ENCODE data around the gene HPD. TPM values are rescaled to one million over a fixed set of nuclear protein-coding genes. Genes with fewer than 3 reads are reported as not detected.
A peak's percentile ranks its signal among the peaks of the same experiment; 100 is the strongest.

HPD gene
- total and polyA plus RNA-seq, 5 donors from 2014 or later = not detected

- no peak overlapping the region for H3K4me3 Mint-ChIP-seq
- H3K36me3 ChIP-seq (ENCODE audit: control insufficient read depth, insufficient read depth, low read length) = peaks cover 57% of the 10 kb centered on the region
Observed at GRCh38 chr12:121830588-121831265, 27.9 kb downstream of the HPD start.

GRCh38 chr12:121830134-121830533 is 28.5 kb downstream of the HPD start:
- Histone ChIP-seq H3K27ac (ENCODE audit: insufficient read depth, low read length, poor library complexity, severe bottlenecking) (no peak overlapping the region), H3K4me3 (ENCODE audit: low read depth, low read length) (no peak overlapping the region), H3K4me1 (ENCODE audit: control insufficient read depth, insufficient read depth, low read length, poor library complexity, severe bottlenecking) (no peaks in the 10 kb centered on the region), H3K36me3 (ENCODE audit: control insufficient read depth, insufficient read depth, low read length) (peaks cover 60% of the 10 kb centered on the region), H3K9me3 (ENCODE audit: control insufficient read depth in 2 of 2, low read length in 2 of 2) (no peaks in the 10 kb centered on the region), H3K27me3 (ENCODE audit: control insufficient read depth, insufficient read depth, low read length) (no peaks in the 10 kb centered on the region)
- Mint-ChIP-seq H3K4me3 (no peak overlapping the region), H3K27ac (peak overlapping the region in 1 of 3 donors; percentile 78), H3K4me1 (peaks cover 4 to 19% (median 10%) of the 10 kb centered on the region in 4 donors), H3K36me3 (peaks cover 36% of the 10 kb centered on the region), H3K9me3 (peaks cover 0 to 2% (median 0%) of the 10 kb centered on the region in 7 donors), H3K27me3 (no peaks in the 10 kb centered on the region)
- ATAC-seq (ENCODE audit: low read depth in 2 of 2) (no peak), DNase-seq (no peak)

More at GRCh38 chr12:121830588-121831265, 27.9 kb downstream of the HPD start:
- Histone ChIP-seq H3K27me3 (ENCODE audit: control insufficient read depth, insufficient read depth, low read length) (no peaks in the 10 kb centered on the region), H3K4me3 (ENCODE audit: low read depth, low read length) (no peak overlapping the region), H3K9me3 (ENCODE audit: control insufficient read depth in 2 of 2, low read length in 2 of 2) (no peaks in the 10 kb centered on the region), H3K4me1 (ENCODE audit: control insufficient read depth, insufficient read depth, low read length, poor library complexity, severe bottlenecking) (no peaks in the 10 kb centered on the region), H3K27ac (ENCODE audit: insufficient read depth, low read length, poor library complexity, severe bottlenecking) (no peak overlapping the region)
- Mint-ChIP-seq H3K36me3 (peaks cover 36% of the 10 kb centered on the region), H3K9me3 (peaks cover 0 to 2% (median 0%) of the 10 kb centered on the region in 7 donors), H3K4me1 (peaks cover 4 to 18% (median 10%) of the 10 kb centered on the region in 4 donors), H3K27me3 (no peaks in the 10 kb centered on the region), H3K27ac (peak overlapping the region in 1 of 3 donors; percentile 78)
- DNase-seq (no peak), ATAC-seq (ENCODE audit: low read depth in 2 of 2) (no peak)

- Mint-ChIP-seq H3K4me1 (peaks cover 4 to 22% (median 10%) of the 10 kb centered on the region in 4 donors), H3K27me3 (no peaks in the 10 kb centered on the region), H3K9me3 (peaks cover 0 to 3% (median 0%) of the 10 kb centered on the region in 7 donors), H3K27ac (peak overlapping the region in 2 of 3 donors; percentile 20 to 36), H3K36me3 (peaks cover 36% of the 10 kb centered on the region), H3K4me3 (no peak overlapping the region)
- DNase-seq (no peak), ATAC-seq (ENCODE audit: low read depth in 2 of 2) (no peak)
- Histone ChIP-seq H3K9me3 (ENCODE audit: control insufficient read depth in 2 of 2, low read length in 2 of 2) (no peaks in the 10 kb centered on the region), H3K4me3 (ENCODE audit: low read depth, low read length) (no peak overlapping the region), H3K4me1 (ENCODE audit: control insufficient read depth, insufficient read depth, low read length, poor library complexity, severe bottlenecking) (no peaks in the 10 kb centered on the region), H3K36me3 (ENCODE audit: control insufficient read depth, insufficient read depth, low read length) (peaks cover 65% of the 10 kb centered on the region), H3K27me3 (ENCODE audit: control insufficient read depth, insufficient read depth, low read length) (no peaks in the 10 kb centered on the region), H3K27ac (ENCODE audit: insufficient read depth, low read length, poor library complexity, severe bottlenecking) (no peak overlapping the region)
Observed at GRCh38 chr12:121829250-121829918, 29.3 kb downstream of the HPD start.

GRCh38 chr12:121828826-121829225 is 29.8 kb downstream of the HPD start:
- Histone ChIP-seq H3K27me3 (ENCODE audit: control insufficient read depth, insufficient read depth, low read length) (no peaks in the 10 kb centered on the region), H3K36me3 (ENCODE audit: control insufficient read depth, insufficient read depth, low read length) (peaks cover 70% of the 10 kb centered on the region), H3K4me3 (ENCODE audit: low read depth, low read length) (no peak overlapping the region), H3K9me3 (ENCODE audit: control insufficient read depth in 2 of 2, low read length in 2 of 2) (no peaks in the 10 kb centered on the region), H3K4me1 (ENCODE audit: control insufficient read depth, insufficient read depth, low read length, poor library complexity, severe bottlenecking) (no peaks in the 10 kb centered on the region), H3K27ac (ENCODE audit: insufficient read depth, low read length, poor library complexity, severe bottlenecking) (no peak overlapping the region)
- Mint-ChIP-seq H3K9me3 (peaks cover 0 to 3% (median 0%) of the 10 kb centered on the region in 7 donors), H3K4me3 (peak overlapping the region in 1 of 4 donors; percentile 32), H3K27me3 (no peaks in the 10 kb centered on the region), H3K4me1 (peaks cover 4 to 22% (median 8%) of the 10 kb centered on the region in 4 donors), H3K36me3 (peaks cover 36% of the 10 kb centered on the region), H3K27ac (peak overlapping the region in 1 of 3 donors; percentile 36)
- DNase-seq = no peak
- no peak for ATAC-seq (ENCODE audit: low read depth in 2 of 2)

- peaks cover 38% of the 10 kb centered on the region for H3K36me3 Mint-ChIP-seq
- ATAC-seq (ENCODE audit: low read depth in 2 of 2) (no peak), DNase-seq (no peak)
- peak overlapping the region in 1 of 4 donors; percentile 32 for H3K4me3 Mint-ChIP-seq
- peaks cover 75% of the 10 kb centered on the region for H3K36me3 ChIP-seq (ENCODE audit: control insufficient read depth, insufficient read depth, low read length)
- H3K4me3 ChIP-seq (ENCODE audit: low read depth, low read length) = no peak overlapping the region
- no peaks in the 10 kb centered on the region for H3K9me3 ChIP-seq (ENCODE audit: control insufficient read depth in 2 of 2, low read length in 2 of 2)
- H3K9me3 Mint-ChIP-seq = peaks cover 0 to 3% (median 0%) of the 10 kb centered on the region in 7 donors
- no peaks in the 10 kb centered on the region for H3K27me3 Mint-ChIP-seq
- H3K27ac Mint-ChIP-seq = peak overlapping the region in 1 of 3 donors; percentile 36
- H3K27ac ChIP-seq (ENCODE audit: insufficient read depth, low read length, poor library complexity, severe bottlenecking) = no peak overlapping the region
- H3K4me1 ChIP-seq (ENCODE audit: control insufficient read depth, insufficient read depth, low read length, poor library complexity, severe bottlenecking) = no peaks in the 10 kb centered on the region
- H3K27me3 ChIP-seq (ENCODE audit: control insufficient read depth, insufficient read depth, low read length) = no peaks in the 10 kb centered on the region
- peaks cover 4 to 22% (median 8%) of the 10 kb centered on the region in 4 donors for H3K4me1 Mint-ChIP-seq
Observed at GRCh38 chr12:121828306-121828705, 30.4 kb downstream of the HPD start.

- Histone ChIP-seq H3K9me3 (ENCODE audit: control insufficient read depth in 2 of 2, low read length in 2 of 2) (no peaks in the 10 kb centered on the region), H3K4me1 (ENCODE audit: control insufficient read depth, insufficient read depth, low read length, poor library complexity, severe bottlenecking) (no peaks in the 10 kb centered on the region), H3K36me3 (ENCODE audit: control insufficient read depth, insufficient read depth, low read length) (peaks cover 79% of the 10 kb centered on the region), H3K27ac (ENCODE audit: insufficient read depth, low read length, poor library complexity, severe bottlenecking) (no peak overlapping the region), H3K4me3 (ENCODE audit: low read depth, low read length) (no peak overlapping the region), H3K27me3 (ENCODE audit: control insufficient read depth, insufficient read depth, low read length) (no peaks in the 10 kb centered on the region)
- Mint-ChIP-seq H3K4me3 (peak overlapping the region in 1 of 4 donors; percentile 38), H3K27ac (peak overlapping the region in 2 of 3 donors; percentile 25 to 80), H3K4me1 (peaks cover 0 to 22% (median 8%) of the 10 kb centered on the region in 4 donors), H3K27me3 (no peaks in the 10 kb centered on the region), H3K9me3 (peaks cover 0 to 3% (median 0%) of the 10 kb centered on the region in 7 donors), H3K36me3 (peaks cover 38% of the 10 kb centered on the region)
- ATAC-seq (ENCODE audit: low read depth in 2 of 2) = no peak
- no peak for DNase-seq
Observed at GRCh38 chr12:121827351-121828099, 31.1 kb downstream of the HPD start.

- Mint-ChIP-seq H3K4me1 (peaks cover 0 to 22% (median 5%) of the 10 kb centered on the region in 4 donors), H3K36me3 (peaks cover 30% of the 10 kb centered on the region), H3K4me3 (peak overlapping the region in 2 of 4 donors; percentile 63 to 80), H3K9me3 (peaks cover 0 to 3% (median 0%) of the 10 kb centered on the region in 7 donors), H3K27ac (peak overlapping the region; percentile 58 to 87 (median 81)), H3K27me3 (no peaks in the 10 kb centered on the region)
- ATAC-seq (ENCODE audit: low read depth in 2 of 2) (no peak), DNase-seq (no peak)
- no peaks in the 10 kb centered on the region for H3K9me3 ChIP-seq (ENCODE audit: control insufficient read depth in 2 of 2, low read length in 2 of 2)
- H3K36me3 ChIP-seq (ENCODE audit: control insufficient read depth, insufficient read depth, low read length) = peaks cover 82% of the 10 kb centered on the region
- H3K27me3 ChIP-seq (ENCODE audit: control insufficient read depth, insufficient read depth, low read length) = no peaks in the 10 kb centered on the region
- H3K4me1 ChIP-seq (ENCODE audit: control insufficient read depth, insufficient read depth, low read length, poor library complexity, severe bottlenecking) = no peaks in the 10 kb centered on the region
- H3K4me3 ChIP-seq (ENCODE audit: low read depth, low read length) = no peak overlapping the region
- H3K27ac ChIP-seq (ENCODE audit: insufficient read depth, low read length, poor library complexity, severe bottlenecking) = no peak overlapping the region
Observed at GRCh38 chr12:121826318-121827150, 32.1 kb downstream of the HPD start.
